Right hindlimb (tissue), 1 donor: Measurements from ENCODE around the gene HEBP2.

Experiments
- DNase-seq: peaks from one replicate; pipeline ENCODE4 v3.0.0-alpha.2; 2018

Gene HEBP2

GRCh38 chr6:138397128-138398122 lies 6.6 kb upstream of the HEBP2 start:
- no peak for DNase-seq

- no peak for DNase-seq
Measured at GRCh38 chr6:138400326-138400725, 3.7 kb upstream of the HEBP2 start.

GRCh38 chr6:138401960-138402837 lies 1.8 kb upstream of the HEBP2 start:
- no peak for DNase-seq

- no peak for DNase-seq
Measured at GRCh38 chr6:138402838-138403187, 1.2 kb upstream of the HEBP2 start.

GRCh38 chr6:138403324-138403800 lies 661 bp upstream of the HEBP2 start:
- peak; percentile 43 for DNase-seq

GRCh38 chr6:138404666-138405337 lies 779 bp downstream of the HEBP2 start:
- DNase-seq = peak; percentile 43

- no peak for DNase-seq
Measured at GRCh38 chr6:138405816-138406413, 1.9 kb downstream of the HEBP2 start.

GRCh38 chr6:138406443-138406842 lies 2.4 kb downstream of the HEBP2 start:
- DNase-seq = no peak

- DNase-seq = no peak
Measured at GRCh38 chr6:138410048-138410735, 6.2 kb downstream of the HEBP2 start.

GRCh38 chr6:138410972-138411880 lies 7.2 kb downstream of the HEBP2 start:
- DNase-seq = no peak

GRCh38 chr6:138415125-138415524 lies 11.1 kb downstream of the HEBP2 start:
- DNase-seq = no peak

- DNase-seq = no peak
Measured at GRCh38 chr6:138416206-138416605, 12.2 kb downstream of the HEBP2 start.

GRCh38 chr6:138417493-138418117 lies 13.6 kb downstream of the HEBP2 start:
- no peak for DNase-seq

GRCh38 chr6:138418118-138418742 lies 14.2 kb downstream of the HEBP2 start:
- DNase-seq = no peak

- DNase-seq = no peak
Measured at GRCh38 chr6:138419766-138420165, 15.7 kb downstream of the HEBP2 start.

GRCh38 chr6:138420356-138420755 lies 16.3 kb downstream of the HEBP2 start:
- no peak for DNase-seq

GRCh38 chr6:138421089-138421488 lies 17.1 kb downstream of the HEBP2 start:
- no peak for DNase-seq

- no peak for DNase-seq
Measured at GRCh38 chr6:138421608-138422007, 17.6 kb downstream of the HEBP2 start.

GRCh38 chr6:138422861-138423260 lies 18.8 kb downstream of the HEBP2 start:
- no peak for DNase-seq
